Measurements from ENCODE around the gene PIK3C2B. TPM values are rescaled to one million over a fixed set of nuclear protein-coding genes. Genes with fewer than 3 reads are reported as not detected.

Gene PIK3C2B
- total RNA-seq, 4 donors from 2014 or later = 68.5 to 162 (median 134) TPM

DNA sequence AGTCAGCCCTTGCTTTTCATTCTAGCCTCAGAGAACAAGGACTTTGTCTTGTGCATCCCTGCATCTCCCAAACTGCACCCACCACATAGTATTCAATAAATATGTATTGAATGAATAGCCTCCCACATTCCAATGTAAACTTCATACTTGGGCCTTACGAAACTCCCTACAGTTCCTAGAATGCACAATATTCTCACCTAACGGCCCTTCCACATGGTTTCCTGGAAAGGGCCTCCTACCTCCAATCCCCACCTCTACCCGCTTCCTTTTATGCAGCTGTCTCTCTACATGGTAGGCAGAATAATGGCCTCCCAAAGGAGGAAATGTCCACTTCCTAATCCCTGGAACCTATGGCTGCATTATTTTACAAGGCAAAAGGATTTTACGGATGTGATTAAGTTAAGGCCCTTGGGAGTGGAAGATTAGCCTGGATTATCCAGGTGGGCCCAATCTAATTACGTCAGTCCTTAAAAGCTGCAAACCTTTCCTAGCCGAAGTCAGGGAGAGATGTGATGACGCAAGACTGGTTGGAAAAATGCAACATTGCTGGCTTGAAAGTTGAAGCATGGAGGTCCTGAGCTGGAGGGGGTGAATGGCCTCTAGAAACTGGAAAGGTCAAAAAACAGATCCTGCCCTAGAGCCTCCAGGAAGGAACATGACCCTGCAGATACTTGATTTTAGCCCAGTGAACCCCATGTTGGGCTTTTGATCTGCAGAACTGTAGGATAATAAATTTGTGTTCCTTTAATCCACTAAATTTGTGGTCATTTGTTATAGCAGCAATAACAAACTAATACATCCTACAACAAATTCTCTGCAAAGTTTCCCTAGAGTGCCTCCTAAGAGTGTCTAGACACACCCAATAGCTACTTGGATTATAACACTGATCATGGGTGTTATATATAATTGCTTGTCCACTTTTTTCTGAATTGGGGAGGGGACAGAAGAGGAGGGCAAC, 5.2 kb upstream of the PIK3C2B start:
- peaks cover 0 to 7% (median 0%) of the 10 kb centered on the region in 4 donors for H3K4me1 ChIP-seq
- no peaks in the 10 kb centered on the region for H3K27me3 ChIP-seq
- H3K9me3 ChIP-seq = no peaks in the 10 kb centered on the region
- TF ChIP-seq, protein P1, sequence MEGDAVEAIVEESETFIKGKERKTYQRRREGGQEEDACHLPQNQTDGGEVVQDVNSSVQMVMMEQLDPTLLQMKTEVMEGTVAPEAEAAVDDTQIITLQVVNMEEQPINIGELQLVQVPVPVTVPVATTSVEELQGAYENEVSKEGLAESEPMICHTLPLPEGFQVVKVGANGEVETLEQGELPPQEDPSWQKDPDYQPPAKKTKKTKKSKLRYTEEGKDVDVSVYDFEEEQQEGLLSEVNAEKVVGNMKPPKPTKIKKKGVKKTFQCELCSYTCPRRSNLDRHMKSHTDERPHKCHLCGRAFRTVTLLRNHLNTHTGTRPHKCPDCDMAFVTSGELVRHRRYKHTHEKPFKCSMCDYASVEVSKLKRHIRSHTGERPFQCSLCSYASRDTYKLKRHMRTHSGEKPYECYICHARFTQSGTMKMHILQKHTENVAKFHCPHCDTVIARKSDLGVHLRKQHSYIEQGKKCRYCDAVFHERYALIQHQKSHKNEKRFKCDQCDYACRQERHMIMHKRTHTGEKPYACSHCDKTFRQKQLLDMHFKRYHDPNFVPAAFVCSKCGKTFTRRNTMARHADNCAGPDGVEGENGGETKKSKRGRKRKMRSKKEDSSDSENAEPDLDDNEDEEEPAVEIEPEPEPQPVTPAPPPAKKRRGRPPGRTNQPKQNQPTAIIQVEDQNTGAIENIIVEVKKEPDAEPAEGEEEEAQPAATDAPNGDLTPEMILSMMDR (IDR thresholded peaks at IDR 0.05) = no peak
- no peak for TF ChIP-seq POLR2A (IDR thresholded peaks at IDR 0.05)
- DNase-seq = no peak
- H3K27ac ChIP-seq = no peak overlapping the region
- no peaks in the 10 kb centered on the region for H3K36me3 ChIP-seq
- H3K4me3 ChIP-seq = no peak overlapping the region

DNA sequence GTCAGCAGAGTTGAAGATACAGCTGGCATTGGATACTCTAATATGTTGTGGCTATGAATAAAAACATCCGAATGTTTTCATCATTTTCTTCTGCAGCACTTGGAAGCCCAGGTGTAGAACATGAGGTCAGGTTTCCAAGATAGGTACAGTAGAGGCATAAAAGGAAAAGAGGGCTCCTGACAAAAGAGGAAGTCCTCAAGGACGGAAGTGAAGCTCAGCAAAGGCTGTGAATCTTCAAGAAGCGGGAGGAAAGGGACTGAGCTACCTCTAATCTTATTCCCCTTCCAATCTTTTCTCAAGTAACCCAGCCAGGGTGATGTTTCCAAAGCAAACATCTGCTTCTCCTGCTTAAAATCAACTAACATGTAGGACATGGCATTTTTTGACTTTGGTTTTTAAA, 4.4 kb upstream of the PIK3C2B start:
- peak overlapping the region in 1 of 4 donors; percentile 6 for H3K27ac ChIP-seq
- H3K4me3 ChIP-seq = no peak overlapping the region
- H3K9me3 ChIP-seq = no peaks in the 10 kb centered on the region
- no peaks in the 10 kb centered on the region for H3K27me3 ChIP-seq
- H3K4me1 ChIP-seq = peaks cover 0 to 7% (median 0%) of the 10 kb centered on the region in 4 donors
- TF ChIP-seq, protein P1 (IDR thresholded peaks at IDR 0.05) = no peak
- no peak for TF ChIP-seq POLR2A (IDR thresholded peaks at IDR 0.05)
- DNase-seq = no peak
- no peaks in the 10 kb centered on the region for H3K36me3 ChIP-seq

DNA sequence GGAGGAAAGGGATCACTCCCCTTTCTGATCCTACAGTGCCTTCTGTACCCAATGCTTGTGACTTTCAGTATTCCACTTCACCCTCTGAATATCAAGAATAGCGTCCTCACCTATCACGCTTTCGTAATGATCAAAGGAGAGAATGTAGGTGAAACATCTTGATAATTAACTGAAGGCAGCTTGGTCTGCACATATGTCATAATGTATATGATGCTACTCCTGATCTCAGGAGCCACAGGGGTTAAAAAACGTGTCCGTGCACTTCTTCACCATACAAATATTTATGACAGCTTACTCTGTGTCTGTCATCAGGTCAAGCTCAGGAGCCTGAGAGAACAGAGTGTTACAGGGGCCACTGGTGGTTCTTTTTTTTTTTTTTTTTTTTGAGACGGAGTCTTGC, 1.2 kb upstream of the PIK3C2B start:
- Histone ChIP-seq H3K27me3 (no peaks in the 10 kb centered on the region), H3K4me3 (peak overlapping the region in 1 of 4 donors; percentile 60), H3K9me3 (no peaks in the 10 kb centered on the region), H3K4me1 (peaks cover 4 to 23% (median 7%) of the 10 kb centered on the region in 4 donors), H3K27ac (peak overlapping the region in 3 of 4 donors; percentile 44 to 97 (median 89)), H3K36me3 (no peaks in the 10 kb centered on the region)
- TF ChIP-seq POLR2A (IDR thresholded peaks at IDR 0.05) = no peak
- TF ChIP-seq, protein P1 (IDR thresholded peaks at IDR 0.05) = no peak
- no peak for DNase-seq

DNA sequence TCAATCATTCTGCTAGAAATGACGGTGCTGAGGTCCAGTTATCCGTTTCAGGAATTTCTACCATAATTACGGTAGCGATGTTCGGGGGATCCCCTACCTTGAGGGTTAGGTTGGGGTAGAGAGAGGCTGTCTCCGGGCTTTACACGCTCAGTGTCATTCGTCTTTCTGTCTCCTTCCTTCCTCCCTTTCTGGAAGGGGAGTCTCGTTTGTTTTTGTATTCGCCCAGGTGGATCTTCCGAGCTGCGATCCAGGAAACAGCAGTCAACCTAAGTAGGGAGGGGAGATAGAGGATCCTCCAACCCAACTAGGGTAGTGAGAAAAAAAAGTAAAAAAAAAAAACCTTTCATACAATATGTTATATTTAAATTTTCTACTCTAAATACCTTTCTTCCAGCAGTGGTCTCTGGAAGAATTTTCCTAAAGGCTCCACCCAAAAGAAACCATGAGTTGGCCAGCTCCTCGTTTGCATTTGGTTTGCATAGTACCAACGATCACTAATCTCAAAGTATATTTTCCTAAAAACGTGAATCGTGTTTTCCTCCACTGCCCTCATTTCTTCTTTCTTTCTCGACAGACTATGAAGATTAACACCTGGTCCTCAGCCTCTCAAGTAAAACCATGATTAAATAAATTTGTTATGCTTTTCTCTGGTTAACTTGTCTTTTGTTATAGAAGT, 611 bp upstream of the PIK3C2B start:
- Histone ChIP-seq H3K4me3 (peak overlapping the region; percentile 60 to 87 (median 73)), H3K27ac (peak overlapping the region; percentile 89 to 97 (median 94)), H3K9me3 (no peaks in the 10 kb centered on the region), H3K36me3 (no peaks in the 10 kb centered on the region), H3K4me1 (peaks cover 4 to 23% (median 7%) of the 10 kb centered on the region in 4 donors), H3K27me3 (no peaks in the 10 kb centered on the region)
- TF ChIP-seq, protein P1 (IDR thresholded peaks at IDR 0.05) = no peak
- no peak for TF ChIP-seq POLR2A (IDR thresholded peaks at IDR 0.05)
- DNase-seq = no peak

DNA sequence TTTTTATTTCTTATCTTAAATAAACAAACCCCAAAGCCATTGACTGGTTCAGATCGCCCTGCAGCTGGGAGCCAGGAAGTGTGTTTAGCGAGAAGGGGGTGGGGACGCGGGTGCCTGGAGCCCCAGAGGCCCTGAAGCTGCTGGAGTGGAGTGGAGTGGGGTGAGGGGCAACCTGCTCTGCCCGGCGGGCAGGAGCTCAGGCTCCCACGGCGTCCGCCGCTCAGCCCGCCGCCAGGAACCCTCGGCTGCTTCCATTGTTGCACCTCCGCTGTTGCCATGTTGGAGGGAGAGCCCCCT, 673 bp downstream of the PIK3C2B start:
- Histone ChIP-seq H3K4me3 (peak overlapping the region; percentile 60 to 87 (median 73)), H3K27me3 (no peaks in the 10 kb centered on the region), H3K36me3 (no peaks in the 10 kb centered on the region), H3K27ac (peak overlapping the region; percentile 89 to 97 (median 94)), H3K9me3 (no peaks in the 10 kb centered on the region), H3K4me1 (peaks cover 4 to 28% (median 7%) of the 10 kb centered on the region in 4 donors)
- no peak for TF ChIP-seq POLR2A (IDR thresholded peaks at IDR 0.05)
- TF ChIP-seq, protein P1 (IDR thresholded peaks at IDR 0.05) = no peak
- peak; percentile 80 to 90 (median 84) for DNase-seq

Data from Peyer's patch (tissue), 4 donors.